Astrocyte (in vitro differentiated cells and primary cell): Measurements from ENCODE around the gene MYO15A. TPM values are rescaled to one million over a fixed set of nuclear protein-coding genes. Genes with fewer than 3 reads are reported as not detected.

Experiments used
- DNase-seq: peaks from one replicate; pipeline ENCODE4 v3.0.0-alpha.2; 2010; ENCODE audit warnings: low read depth
- FAIRE-seq: peaks from 2 replicates; lab custom pipeline; 2011; peaks lifted over from hg19 to GRCh38; lab: Jason Lieb, UNC
- H2AFZ ChIP-seq: 2 replicates; pipeline ENCODE4 v1.6.0; 2012; ENCODE audit warnings: low read depth, low read length, inconsistent platforms
- H3K27ac ChIP-seq: 2 replicates; pipeline ENCODE4 v1.5.1; 2011; ENCODE audit warnings: low read depth, low read length, inconsistent platforms
- H3K27me3 ChIP-seq: 2 replicates; pipeline ENCODE4 v1.6.0; 2011; ENCODE audit warnings: low read length, inconsistent platforms; ENCODE audit not compliant: insufficient read depth
- H3K36me3 ChIP-seq: 2 replicates; pipeline ENCODE4 v1.5.1; 2011; ENCODE audit warnings: low read length, inconsistent platforms; ENCODE audit not compliant: insufficient read depth
- H3K4me1 ChIP-seq: 2 replicates; pipeline ENCODE4 v1.5.1; 2011; ENCODE audit warnings: low read length, inconsistent platforms; ENCODE audit not compliant: insufficient read depth
- H3K4me2 ChIP-seq: 2 replicates; pipeline ENCODE4 v1.6.0; 2012; ENCODE audit warnings: low read length, inconsistent platforms
- H3K4me3 ChIP-seq: 2 replicates; pipeline ENCODE4 v1.5.1; 2011; ENCODE audit warnings: low read depth, mild to moderate bottlenecking, low read length, inconsistent platforms; ENCODE audit not compliant: insufficient read depth
- H3K79me2 ChIP-seq: 2 replicates; pipeline ENCODE4 v1.6.0; 2012; ENCODE audit warnings: mild to moderate bottlenecking, low read length, inconsistent platforms; ENCODE audit not compliant: insufficient read depth
- H3K9ac ChIP-seq: 2 replicates; pipeline ENCODE4 v1.6.0; 2012; ENCODE audit warnings: mild to moderate bottlenecking, low read length, inconsistent platforms
- H3K9me3 ChIP-seq: 2 replicates; pipeline ENCODE4 v1.5.1; 2012; ENCODE audit warnings: low read depth, mild to moderate bottlenecking, low read length, inconsistent platforms; ENCODE audit not compliant: insufficient read depth
- H4K20me1 ChIP-seq: 2 replicates; pipeline ENCODE4 v1.6.0; 2012; ENCODE audit warnings: low read length, inconsistent platforms; ENCODE audit not compliant: insufficient read depth
- H3K27ac Mint-ChIP-seq: one replicate; pipeline ENCODE4 v1.8.0; 2021; ENCODE audit warnings: mild to moderate bottlenecking, mixed read lengths; ENCODE audit not compliant: unreplicated experiment
- H3K27me3 Mint-ChIP-seq: one replicate; pipeline ENCODE4 v1.8.0; 2021; ENCODE audit warnings: low read depth, mixed read lengths; ENCODE audit not compliant: unreplicated experiment
- H3K36me3 Mint-ChIP-seq: one replicate; pipeline ENCODE4 v1.8.0; 2021; ENCODE audit warnings: low read depth, mixed read lengths; ENCODE audit not compliant: unreplicated experiment
- H3K4me1 Mint-ChIP-seq: one replicate; pipeline ENCODE4 v1.8.0; 2021; ENCODE audit warnings: low read depth, mixed read lengths; ENCODE audit not compliant: unreplicated experiment
- H3K4me3 Mint-ChIP-seq: one replicate; pipeline ENCODE4 v1.8.0; 2021; ENCODE audit warnings: mild to moderate bottlenecking, moderate library complexity, mixed read lengths; ENCODE audit not compliant: unreplicated experiment
- H3K9me3 Mint-ChIP-seq: one replicate; pipeline ENCODE4 v1.8.0; 2021; ENCODE audit warnings: mild to moderate bottlenecking, mixed read lengths; ENCODE audit not compliant: unreplicated experiment
- EZH2 ChIP-seq: IDR thresholded peaks from 2 replicates; pipeline ENCODE4 v1.6.1; 2012; ENCODE audit warnings: mild to moderate bottlenecking, low read length, inconsistent platforms; ENCODE audit not compliant: insufficient read depth
- total RNA-seq: library from RNA; stranded (reverse); gene quantifications from 2 replicates; pipeline ENCODE4 v1.2.1, GENCODE V29; 2021
- TF ChIP-seq, protein P1 (sequence below): IDR thresholded peaks from 2 replicates; pipeline ENCODE4 v1.5.1; 2011; ENCODE audit warnings: low read depth, mild to moderate bottlenecking, inconsistent platforms, low read length, moderate library complexity; ENCODE audit not compliant: insufficient read depth

Gene MYO15A
- total RNA-seq, 1 donor from 2014 or later: 0.32 TPM

DNA sequence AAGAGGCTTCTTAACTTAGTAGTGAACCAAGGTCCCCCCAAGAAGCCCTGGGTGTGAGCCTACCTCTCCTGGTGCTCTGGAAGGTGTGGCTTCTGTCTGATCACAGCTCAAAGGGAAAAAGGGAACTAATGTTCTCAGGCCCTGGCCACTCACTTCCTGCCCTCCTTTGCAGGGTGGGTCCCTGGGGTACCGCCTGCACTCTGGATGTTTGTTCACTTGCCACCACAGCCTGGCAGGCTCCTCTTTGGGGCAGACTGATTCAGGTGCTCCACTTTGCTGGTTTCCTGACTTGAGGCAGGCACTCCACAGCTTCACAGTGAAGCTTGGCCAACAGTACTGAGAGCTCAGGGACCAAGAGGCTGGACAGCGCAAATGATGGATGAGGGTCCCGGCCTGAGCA, 5.9 kb upstream of the MYO15A start:
- FAIRE-seq: no peak
- DNase-seq: no peak
- H3K9ac ChIP-seq: no peak overlapping the region
- H4K20me1 ChIP-seq: peaks cover 27% of the 10 kb centered on the region
- no peaks in the 10 kb centered on the region for H3K79me2 ChIP-seq
- TF ChIP-seq EZH2: no peak
- TF ChIP-seq, protein P1, sequence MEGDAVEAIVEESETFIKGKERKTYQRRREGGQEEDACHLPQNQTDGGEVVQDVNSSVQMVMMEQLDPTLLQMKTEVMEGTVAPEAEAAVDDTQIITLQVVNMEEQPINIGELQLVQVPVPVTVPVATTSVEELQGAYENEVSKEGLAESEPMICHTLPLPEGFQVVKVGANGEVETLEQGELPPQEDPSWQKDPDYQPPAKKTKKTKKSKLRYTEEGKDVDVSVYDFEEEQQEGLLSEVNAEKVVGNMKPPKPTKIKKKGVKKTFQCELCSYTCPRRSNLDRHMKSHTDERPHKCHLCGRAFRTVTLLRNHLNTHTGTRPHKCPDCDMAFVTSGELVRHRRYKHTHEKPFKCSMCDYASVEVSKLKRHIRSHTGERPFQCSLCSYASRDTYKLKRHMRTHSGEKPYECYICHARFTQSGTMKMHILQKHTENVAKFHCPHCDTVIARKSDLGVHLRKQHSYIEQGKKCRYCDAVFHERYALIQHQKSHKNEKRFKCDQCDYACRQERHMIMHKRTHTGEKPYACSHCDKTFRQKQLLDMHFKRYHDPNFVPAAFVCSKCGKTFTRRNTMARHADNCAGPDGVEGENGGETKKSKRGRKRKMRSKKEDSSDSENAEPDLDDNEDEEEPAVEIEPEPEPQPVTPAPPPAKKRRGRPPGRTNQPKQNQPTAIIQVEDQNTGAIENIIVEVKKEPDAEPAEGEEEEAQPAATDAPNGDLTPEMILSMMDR: no peak
- no peak overlapping the region for H3K4me3 ChIP-seq
- H3K27me3 ChIP-seq: no peaks in the 10 kb centered on the region
- H3K27ac ChIP-seq: no peak overlapping the region
- H2AFZ ChIP-seq: no peak overlapping the region
- no peaks in the 10 kb centered on the region for H3K4me1 ChIP-seq
- Mint-ChIP-seq H3K36me3 (peaks cover 11% of the 10 kb centered on the region), H3K27me3 (no peaks in the 10 kb centered on the region), H3K4me3 (no peak overlapping the region), H3K9me3 (no peaks in the 10 kb centered on the region), H3K4me1 (no peaks in the 10 kb centered on the region), H3K27ac (no peak overlapping the region)
- no peak overlapping the region for H3K4me2 ChIP-seq
- no peaks in the 10 kb centered on the region for H3K9me3 ChIP-seq
- H3K36me3 ChIP-seq: peaks cover 6% of the 10 kb centered on the region

DNA sequence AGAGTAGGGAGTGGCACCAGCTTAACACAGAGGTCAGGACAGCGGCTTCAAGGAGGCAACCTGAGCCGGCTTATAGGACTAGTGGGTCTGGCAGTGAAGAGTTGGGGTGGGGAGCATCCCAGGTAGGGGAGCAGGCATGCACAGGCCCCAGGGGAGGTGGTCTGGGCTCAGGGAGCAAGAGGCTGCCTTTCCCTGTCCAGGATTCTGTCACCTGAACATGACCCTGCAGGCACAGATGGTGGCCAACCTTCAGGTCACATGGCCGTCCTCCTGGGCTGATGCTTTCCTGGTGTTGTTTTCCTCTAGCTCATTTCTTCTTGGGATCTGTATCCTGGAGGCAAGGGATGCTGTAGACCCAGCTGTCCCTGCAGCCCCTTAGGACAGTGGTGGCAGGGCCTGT, 3.5 kb upstream of the MYO15A start:
- Histone ChIP-seq H3K79me2 (no peaks in the 10 kb centered on the region), H3K4me1 (no peaks in the 10 kb centered on the region), H3K4me3 (no peak overlapping the region), H3K27me3 (no peaks in the 10 kb centered on the region), H3K9ac (no peak overlapping the region), H3K36me3 (no peaks in the 10 kb centered on the region), H3K4me2 (no peak overlapping the region), H3K9me3 (no peaks in the 10 kb centered on the region), H2AFZ (no peak overlapping the region), H3K27ac (no peak overlapping the region), H4K20me1 (peaks cover 4% of the 10 kb centered on the region)
- Mint-ChIP-seq H3K9me3 (no peaks in the 10 kb centered on the region), H3K27ac (no peak overlapping the region), H3K4me1 (no peaks in the 10 kb centered on the region), H3K4me3 (no peak overlapping the region), H3K36me3 (peaks cover 4% of the 10 kb centered on the region), H3K27me3 (no peaks in the 10 kb centered on the region)
- no peak for TF ChIP-seq EZH2
- TF ChIP-seq, protein P1: no peak
- FAIRE-seq: no peak
- no peak for DNase-seq

DNA sequence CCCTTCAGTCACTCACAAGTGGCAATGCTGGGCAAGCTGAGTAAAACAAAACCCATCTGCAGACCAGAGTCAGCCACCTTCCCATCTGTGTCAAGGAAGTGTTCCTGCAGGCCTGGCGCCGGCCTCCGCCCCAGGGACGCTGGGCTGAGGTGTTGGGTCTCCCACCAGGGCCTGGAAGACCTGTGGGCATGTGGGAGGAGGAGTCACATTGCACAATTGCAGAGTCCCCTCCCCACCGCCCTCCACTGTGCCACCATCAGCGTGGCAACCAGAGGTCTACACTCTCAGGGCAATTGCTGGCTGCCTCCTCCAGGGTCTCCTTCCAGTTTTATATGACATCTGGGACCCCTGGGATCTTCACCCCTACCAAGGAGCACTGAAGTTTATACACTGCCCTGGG, 3.0 kb upstream of the MYO15A start:
- H3K36me3 ChIP-seq: no peaks in the 10 kb centered on the region
- H3K79me2 ChIP-seq: no peaks in the 10 kb centered on the region
- H4K20me1 ChIP-seq: no peaks in the 10 kb centered on the region
- no peak overlapping the region for H3K4me2 ChIP-seq
- DNase-seq (no peak), FAIRE-seq (no peak)
- H3K4me1 ChIP-seq: no peaks in the 10 kb centered on the region
- no peaks in the 10 kb centered on the region for H3K27me3 ChIP-seq
- no peak overlapping the region for H3K27ac Mint-ChIP-seq
- no peak overlapping the region for H2AFZ ChIP-seq
- no peaks in the 10 kb centered on the region for H3K4me1 Mint-ChIP-seq
- H3K9me3 Mint-ChIP-seq: no peaks in the 10 kb centered on the region
- no peaks in the 10 kb centered on the region for H3K9me3 ChIP-seq
- H3K9ac ChIP-seq: no peak overlapping the region
- no peak overlapping the region for H3K4me3 ChIP-seq
- TF ChIP-seq, protein P1: no peak
- TF ChIP-seq EZH2: no peak
- H3K27ac ChIP-seq: no peak overlapping the region
- H3K27me3 Mint-ChIP-seq: no peaks in the 10 kb centered on the region
- H3K36me3 Mint-ChIP-seq: peaks cover 4% of the 10 kb centered on the region
- no peak overlapping the region for H3K4me3 Mint-ChIP-seq
